K562 (cell line): Measurements from ENCODE around the gene RC3H2. TPM values are rescaled to one million over a fixed set of nuclear protein-coding genes. Genes with fewer than 3 reads are reported as not detected.

Source experiments
- BCL6 ChIP-seq: fragments of 250-450 bp; sonication (Bioruptor Pico); IDR thresholded peaks from 2 replicates; pipeline ENCODE4 v1.4.0; 2020
- CBX3 ChIP-seq, 2 experiments: IDR thresholded peaks; 1 replicate in 1 of 2; 2 replicates in 1 of 2; pipeline ENCODE4 v1.6.1; 2012; ENCODE audit warnings: inconsistent platforms in 2 of 2, low read length in 2 of 2, borderline replicate concordance in 1 of 2, control low read depth in 1 of 2
- CHD2 ChIP-seq: IDR thresholded peaks from 2 replicates; pipeline ENCODE4 v1.6.1; 2011; ENCODE audit warnings: low read depth, low read length
- CXXC5 ChIP-seq: fragments of 250-450 bp; sonication (Bioruptor Pico); IDR thresholded peaks from 2 replicates; pipeline ENCODE4 v1.8.0; 2022; ENCODE audit warnings: inconsistent platforms, mild to moderate bottlenecking, moderate library complexity
- ELF1 ChIP-seq: fragments of 200-800 bp; sonication (Bioruptor generic); IDR thresholded peaks from 2 replicates; pipeline ENCODE4 v1.6.1; 2016; ENCODE audit warnings: missing genetic modification characterization, missing compliant biosample characterization
- ERF ChIP-seq: fragments of 450-650 bp; formaldehyde crosslinking; IDR thresholded peaks from 2 replicates; pipeline ENCODE4 v1.4.0; 2020; ENCODE audit warnings: mild to moderate bottlenecking, mixed read lengths
- FOXK1 ChIP-seq: sonication (generic); formaldehyde crosslinking; IDR thresholded peaks from 2 replicates; pipeline ENCODE4 v1.8.0; 2022; ENCODE audit warnings: missing genetic modification reagents, mild to moderate bottlenecking, borderline replicate concordance
- ILK ChIP-seq: fragments of 450-650 bp; IDR thresholded peaks from 2 replicates; pipeline ENCODE4 v1.6.1; 2016; ENCODE audit warnings: missing genetic modification characterization, low read depth, mild to moderate bottlenecking, missing compliant biosample characterization, moderate library complexity, borderline replicate concordance
- NFIC ChIP-seq: fragments of 450-650 bp; IDR thresholded peaks from 2 replicates; pipeline ENCODE4 v1.6.1; 2017; ENCODE audit warnings: mild to moderate bottlenecking, inconsistent platforms
- NR2C1 ChIP-seq, 2 experiments: fragments of 450-650 bp; IDR thresholded peaks; 2 replicates each; pipeline ENCODE4 v1.6.1; 2017; ENCODE audit warnings: mild to moderate bottlenecking in 2 of 2, antibody characterized with exemption in 1 of 2, inconsistent platforms in 1 of 2, missing compliant biosample characterization in 1 of 2, missing genetic modification characterization in 1 of 2
- POLR2AphosphoS5 ChIP-seq: IDR thresholded peaks from 2 replicates; pipeline ENCODE4 v1.6.1; 2011; ENCODE audit warnings: mild to moderate bottlenecking, low read depth, low read length, moderate library complexity; ENCODE audit not compliant: control insufficient read depth, insufficient read depth
- RBFOX2 ChIP-seq: fragments of 200-400 bp; formaldehyde crosslinking; IDR thresholded peaks from 2 replicates; pipeline ENCODE4 v1.6.1; 2017; ENCODE audit warnings: low read depth, mild to moderate bottlenecking, low read length, moderate library complexity
- RREB1 ChIP-seq: fragments of 250-450 bp; sonication (Bioruptor Pico); IDR thresholded peaks from 2 replicates; pipeline ENCODE4 v1.4.0; 2020
- SIN3B ChIP-seq: fragments of 450-650 bp; IDR thresholded peaks from 2 replicates; pipeline ENCODE4 v1.6.1; 2017; ENCODE audit warnings: low read depth, mild to moderate bottlenecking, moderate library complexity
- SRSF1 ChIP-seq: fragments of 200-400 bp; formaldehyde crosslinking; IDR thresholded peaks from 2 replicates; pipeline ENCODE4 v1.6.1; 2017; ENCODE audit warnings: mild to moderate bottlenecking, low read depth, low read length, moderate library complexity
- TBL1XR1 ChIP-seq, 2 experiments: IDR thresholded peaks; 2 replicates each; pipeline ENCODE4 v1.6.1; 2012; ENCODE audit warnings: improper control_type of control experiment in 2 of 2, low read length in 2 of 2, mild to moderate bottlenecking in 1 of 2
- TBP ChIP-seq: optimal IDR thresholded peaks from 2 replicates; pipeline ENCODE3; 2011; ENCODE audit warnings: low read depth, low read length, improper control_type of control experiment
- TCF7 ChIP-seq: sonication (generic); IDR thresholded peaks from 2 replicates; pipeline ENCODE4 v1.6.1; 2016; ENCODE audit warnings: antibody characterized with exemption, borderline replicate concordance
- TCF7L2 ChIP-seq: fragments of 150-350 bp; IDR thresholded peaks from 2 replicates; pipeline ENCODE4 v1.6.1; 2016; ENCODE audit warnings: low read depth, mild to moderate bottlenecking, low read length, moderate library complexity
- YBX1 ChIP-seq: fragments of 450-650 bp; IDR thresholded peaks from 2 replicates; pipeline ENCODE4 v1.7.1; 2016; ENCODE audit warnings: mild to moderate bottlenecking
- ZNF584 ChIP-seq: fragments of 200-800 bp; sonication (Bioruptor generic); IDR thresholded peaks from 2 replicates; pipeline ENCODE4 v1.6.1; 2016; ENCODE audit warnings: low read depth, mild to moderate bottlenecking, missing genetic modification characterization, missing compliant biosample characterization
- ZNF76 ChIP-seq: fragments of 250-450 bp; sonication (Bioruptor Pico); IDR thresholded peaks from 2 replicates; pipeline ENCODE4 v1.4.0; 2020; ENCODE audit warnings: mild to moderate bottlenecking, moderate library complexity, borderline replicate concordance
- polyA plus RNA-seq, 8 experiments: library from polyadenylated mRNA; depleted of rRNA in 4 of 8; stranded (reverse) in 5 of 8; unstranded in 3 of 8; fragments of >200 nt; fragmentation: Nextera tagmentation in 2 of 8; fragmentation: Illumina TruSeq in 1 of 8; extraction: Ambion mirVana in 2 of 8; extraction: Trizol in 1 of 8; gene quantifications; 2 replicates each; pipeline versions ENCODE4 v1.2.1 to v1.2.3, GENCODE V29; 2011 to 2014; ENCODE audit warnings: inconsistent platforms in 1 of 8, missing spikeins in 1 of 8
- total RNA-seq, 7 experiments: library from RNA; depleted of rRNA in 6 of 7; stranded (reverse); fragments of >200 nt in 6 of 7; fragmentation: Illumina TruSeq in 2 of 7; extraction: Trizol in 2 of 7; gene quantifications; 2 replicates each; pipeline versions ENCODE4 v1.2.1 to v1.2.3, GENCODE V29; 2011 to 2021; ENCODE audit warnings: low replicate concordance in 1 of 7

The RC3H2 gene
- total and polyA plus RNA-seq, 9 of the 15 experiments (the other 6 are each of a cell fraction or from before 2014, with no cell fraction given): 5.6 to 35.4 (median 18.6) TPM

- peak; percentile 83; the same call in 1 of the 2 replicates for TF ChIP-seq TCF7L2
- TF ChIP-seq CXXC5 (CRISPR knock-in tag): peak; percentile 76
- 0 out of 2 replicates have a peak, but pooled peaks have one; percentile 24 for TF ChIP-seq SIN3B
- TF ChIP-seq SRSF1: no peak
- TF ChIP-seq YBX1: no peak
- TF ChIP-seq ILK (tag): no peak
- peak in 1 of 2 experiments; percentile 94; a peak in 1 of 3 replicates for TF ChIP-seq CBX3 (IDR thresholded peaks at IDR 0.05; ENCODE audit: borderline replicate concordance in 1 of 2, low read length in 2 of 2)
- TF ChIP-seq TCF7: peak; percentile 13; the same call in 1 of the 2 replicates
- TF ChIP-seq TBP: peak; percentile 73
- TF ChIP-seq ZNF76 (CRISPR knock-in tag): 0 out of 2 replicates have a peak, but pooled peaks have one; percentile 19
- TF ChIP-seq RREB1 (CRISPR knock-in tag): peak; percentile 99
- peak; percentile 44; the same call in 1 of the 2 replicates for TF ChIP-seq ZNF584 (CRISPR knock-in tag)
- TF ChIP-seq FOXK1: no peak
- peak; percentile 96 for TF ChIP-seq RBFOX2
- TF ChIP-seq ERF: peak; percentile 52; the same call in 1 of the 2 replicates
- peak; percentile 58 for TF ChIP-seq NFIC
- TF ChIP-seq NR2C1 (IDR thresholded peaks at IDR 0.05): peak; percentile 80; the same call in 1 of the 2 replicates
- peak; percentile 64; the same call in 1 of the 2 replicates for TF ChIP-seq NR2C1 (tag; IDR thresholded peaks at IDR 0.05)
- TF ChIP-seq TBL1XR1 (IDR thresholded peaks at IDR 0.05; ENCODE audit: low read length in 2 of 2): no peak
- TF ChIP-seq BCL6: no peak
- peak; percentile 98 for TF ChIP-seq CHD2
- peak; percentile 71; the same call in 1 of the 2 replicates for TF ChIP-seq ELF1 (tag)
- peak; percentile 84 for TF ChIP-seq POLR2AphosphoS5
Measured at GRCh38 chr9:122904823-122905710, at the start of gene RC3H2 (continued).
